OCI-LY1 (cell line): Measurements from ENCODE around the gene SUPT4H1.

Experiments used
- H2AFZ ChIP-seq: fragments of 200-600 bp; sonication (generic), shearing (Covaris generic); 2 replicates; pipeline ENCODE4 v1.6.0; 2014; ENCODE audit warnings: antibody characterized with exemption, mild to moderate bottlenecking, low read length
- H3F3A ChIP-seq: fragments of 200-600 bp; sonication (generic), shearing (Covaris generic); 2 replicates; pipeline ENCODE4 v1.6.0; 2014; ENCODE audit warnings: mild to moderate bottlenecking, antibody characterized with exemption, low read length, moderate library complexity; ENCODE audit not compliant: insufficient read depth
- H3K27ac ChIP-seq: fragments of 200-600 bp; sonication (generic); 2 replicates; pipeline ENCODE4 v1.5.1; 2014; ENCODE audit warnings: low read length, mixed run types, mild to moderate bottlenecking, low read depth; ENCODE audit not compliant: poor library complexity, severe bottlenecking
- H3K27me3 ChIP-seq: fragments of 200-600 bp; sonication (generic); 2 replicates; pipeline ENCODE4 v1.6.0; 2014; ENCODE audit warnings: antibody characterized with exemption, mild to moderate bottlenecking, low read length, moderate library complexity; ENCODE audit not compliant: insufficient read depth
- H3K36me3 ChIP-seq: fragments of 200-600 bp; sonication (generic); 2 replicates; pipeline ENCODE4 v1.6.1; 2014; ENCODE audit warnings: mild to moderate bottlenecking, antibody characterized with exemption, low read length, moderate library complexity, mixed read lengths; ENCODE audit not compliant: insufficient read depth
- H3K4me1 ChIP-seq: fragments of 200-600 bp; sonication (generic); 2 replicates; pipeline ENCODE4 v1.5.1; 2014; ENCODE audit warnings: mild to moderate bottlenecking, low read length, moderate library complexity; ENCODE audit not compliant: insufficient read depth, severe bottlenecking
- H3K4me2 ChIP-seq: fragments of 200-600 bp; sonication (generic), shearing (Covaris generic); 2 replicates; pipeline ENCODE4 v1.6.1; 2014; ENCODE audit warnings: low read length
- H3K4me3 ChIP-seq: fragments of 200-600 bp; sonication (generic); 2 replicates; pipeline ENCODE4 v1.5.1; 2014; ENCODE audit warnings: low read length, low read depth, mild to moderate bottlenecking, mixed read lengths; ENCODE audit not compliant: poor library complexity, severe bottlenecking
- H3K79me2 ChIP-seq: fragments of 200-600 bp; shearing (Covaris generic); 2 replicates; pipeline ENCODE4 v1.6.1; 2016; ENCODE audit warnings: mixed run types, low read length, mixed read lengths; ENCODE audit not compliant: insufficient read depth
- H3K9ac ChIP-seq: fragments of 200-600 bp; sonication (generic), shearing (Covaris generic); 2 replicates; pipeline ENCODE4 v1.6.1; 2014; ENCODE audit warnings: mild to moderate bottlenecking, low read length, mixed read lengths
- H3K9me2 ChIP-seq: fragments of 200-600 bp; sonication (generic), shearing (Covaris generic); 2 replicates; pipeline ENCODE4 v1.6.1; 2014; ENCODE audit warnings: low read depth, mild to moderate bottlenecking, low read length, mixed read lengths
- H3K9me3 ChIP-seq: fragments of 200-600 bp; shearing (Covaris generic); 2 replicates; pipeline ENCODE4 v1.6.1; 2014; ENCODE audit warnings: low read length, mixed read lengths
- H4K20me1 ChIP-seq: fragments of 200-600 bp; sonication (generic), shearing (Covaris generic); 2 replicates; pipeline ENCODE4 v1.6.0; 2016; ENCODE audit warnings: mild to moderate bottlenecking, low read length; ENCODE audit not compliant: insufficient read depth
- EZH2 ChIP-seq: fragments of 200-600 bp; sonication (generic), shearing (Covaris generic); IDR thresholded peaks from 2 replicates; pipeline ENCODE4 v1.8.0; 2017; ENCODE audit warnings: borderline replicate concordance, mixed run types, mild to moderate bottlenecking, antibody characterized with exemption, low read length, moderate library complexity, mixed read lengths
- TF ChIP-seq, protein P1 (sequence below): fragments of 200-600 bp; sonication (generic), shearing (Covaris generic); IDR thresholded peaks from 2 replicates; pipeline ENCODE4 v1.5.1; 2017; ENCODE audit warnings: mild to moderate bottlenecking, antibody characterized with exemption, low read length, moderate library complexity, mixed read lengths

The SUPT4H1 gene

DNA sequence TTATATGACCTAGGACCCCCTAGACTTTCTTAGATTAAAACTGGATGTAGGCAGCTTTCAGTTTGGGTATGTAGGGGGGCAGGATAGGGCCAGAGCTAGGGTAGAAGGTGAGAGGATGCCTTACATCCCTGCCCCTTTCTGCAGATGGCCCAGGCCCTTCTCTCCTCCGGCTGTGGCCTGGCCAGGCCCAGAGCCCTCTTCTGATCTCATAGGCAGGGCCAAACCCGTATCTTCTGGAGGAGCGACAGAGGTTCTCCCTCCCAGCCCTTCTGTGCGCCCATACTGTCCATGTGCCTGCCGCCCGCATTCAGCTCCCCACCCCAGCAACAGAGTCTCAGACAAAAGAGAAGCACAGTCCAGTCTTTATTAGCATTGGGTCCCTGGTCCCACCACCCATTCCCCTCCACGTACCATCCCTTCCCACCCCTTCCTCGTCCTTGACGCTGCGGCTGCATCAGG, 21.4 kb downstream of the SUPT4H1 start:
- Histone ChIP-seq H3K27me3 (no peaks in the 10 kb centered on the region), H4K20me1 (no peaks in the 10 kb centered on the region), H3K36me3 (peaks cover 26% of the 10 kb centered on the region), H2AFZ (no peak overlapping the region), H3K79me2 (peaks cover 8% of the 10 kb centered on the region), H3F3A (peaks cover 37% of the 10 kb centered on the region), H3K9ac (peak overlapping the region; percentile 99), H3K4me3 (peak overlapping the region; percentile 99), H3K4me1 (peaks cover 59% of the 10 kb centered on the region), H3K4me2 (peak overlapping the region; percentile 97), H3K9me3 (no peaks in the 10 kb centered on the region), H3K9me2 (no peaks in the 10 kb centered on the region), H3K27ac (peak overlapping the region; percentile 99)
- no peak for TF ChIP-seq EZH2
- TF ChIP-seq, protein P1, sequence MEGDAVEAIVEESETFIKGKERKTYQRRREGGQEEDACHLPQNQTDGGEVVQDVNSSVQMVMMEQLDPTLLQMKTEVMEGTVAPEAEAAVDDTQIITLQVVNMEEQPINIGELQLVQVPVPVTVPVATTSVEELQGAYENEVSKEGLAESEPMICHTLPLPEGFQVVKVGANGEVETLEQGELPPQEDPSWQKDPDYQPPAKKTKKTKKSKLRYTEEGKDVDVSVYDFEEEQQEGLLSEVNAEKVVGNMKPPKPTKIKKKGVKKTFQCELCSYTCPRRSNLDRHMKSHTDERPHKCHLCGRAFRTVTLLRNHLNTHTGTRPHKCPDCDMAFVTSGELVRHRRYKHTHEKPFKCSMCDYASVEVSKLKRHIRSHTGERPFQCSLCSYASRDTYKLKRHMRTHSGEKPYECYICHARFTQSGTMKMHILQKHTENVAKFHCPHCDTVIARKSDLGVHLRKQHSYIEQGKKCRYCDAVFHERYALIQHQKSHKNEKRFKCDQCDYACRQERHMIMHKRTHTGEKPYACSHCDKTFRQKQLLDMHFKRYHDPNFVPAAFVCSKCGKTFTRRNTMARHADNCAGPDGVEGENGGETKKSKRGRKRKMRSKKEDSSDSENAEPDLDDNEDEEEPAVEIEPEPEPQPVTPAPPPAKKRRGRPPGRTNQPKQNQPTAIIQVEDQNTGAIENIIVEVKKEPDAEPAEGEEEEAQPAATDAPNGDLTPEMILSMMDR: no peak

DNA sequence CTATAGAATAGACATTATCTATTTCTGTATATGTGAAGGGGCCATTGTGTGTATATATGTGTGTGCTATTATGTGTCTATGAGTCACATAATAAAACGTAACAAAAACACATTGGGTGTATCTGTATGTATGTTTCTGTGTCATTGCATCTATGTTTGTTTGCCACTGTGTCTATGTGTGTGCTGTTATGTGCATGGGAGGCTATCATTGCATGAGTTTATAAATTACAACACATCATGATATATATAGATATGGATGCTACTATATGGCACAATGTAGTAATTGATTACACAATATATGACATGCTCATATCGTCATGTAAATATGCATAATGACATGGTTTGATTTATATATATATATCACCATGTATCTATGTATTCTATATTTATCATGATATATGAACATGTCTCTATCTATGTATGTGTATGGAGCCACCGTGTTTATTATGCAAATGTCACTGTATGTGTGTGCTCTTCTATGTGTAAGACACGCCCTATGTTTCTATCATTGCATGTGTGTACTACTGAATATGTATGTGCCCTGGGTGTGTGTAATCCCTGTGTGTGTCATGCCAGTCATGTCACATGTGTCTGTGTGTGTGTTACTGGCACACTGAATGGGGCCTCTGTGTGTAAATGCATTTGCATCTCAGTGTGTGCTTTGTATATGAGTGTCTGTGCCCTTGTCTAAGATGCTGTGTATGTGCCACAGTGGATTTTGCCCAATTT, 22.0 kb downstream of the SUPT4H1 start:
- peaks cover 26% of the 10 kb centered on the region for H3K36me3 ChIP-seq
- peak overlapping the region; percentile 99 for H3K4me3 ChIP-seq
- TF ChIP-seq, protein P1: no peak
- TF ChIP-seq EZH2: no peak
- no peaks in the 10 kb centered on the region for H3K9me2 ChIP-seq
- peaks cover 8% of the 10 kb centered on the region for H3K79me2 ChIP-seq
- H3K4me1 ChIP-seq: peaks cover 59% of the 10 kb centered on the region
- no peaks in the 10 kb centered on the region for H4K20me1 ChIP-seq
- H3K27ac ChIP-seq: peak overlapping the region; percentile 99
- peaks cover 34% of the 10 kb centered on the region for H3F3A ChIP-seq
- no peak overlapping the region for H2AFZ ChIP-seq
- H3K9me3 ChIP-seq: no peaks in the 10 kb centered on the region
- peak overlapping the region; percentile 97 for H3K4me2 ChIP-seq
- peak overlapping the region; percentile 99 for H3K9ac ChIP-seq
- H3K27me3 ChIP-seq: no peaks in the 10 kb centered on the region

DNA sequence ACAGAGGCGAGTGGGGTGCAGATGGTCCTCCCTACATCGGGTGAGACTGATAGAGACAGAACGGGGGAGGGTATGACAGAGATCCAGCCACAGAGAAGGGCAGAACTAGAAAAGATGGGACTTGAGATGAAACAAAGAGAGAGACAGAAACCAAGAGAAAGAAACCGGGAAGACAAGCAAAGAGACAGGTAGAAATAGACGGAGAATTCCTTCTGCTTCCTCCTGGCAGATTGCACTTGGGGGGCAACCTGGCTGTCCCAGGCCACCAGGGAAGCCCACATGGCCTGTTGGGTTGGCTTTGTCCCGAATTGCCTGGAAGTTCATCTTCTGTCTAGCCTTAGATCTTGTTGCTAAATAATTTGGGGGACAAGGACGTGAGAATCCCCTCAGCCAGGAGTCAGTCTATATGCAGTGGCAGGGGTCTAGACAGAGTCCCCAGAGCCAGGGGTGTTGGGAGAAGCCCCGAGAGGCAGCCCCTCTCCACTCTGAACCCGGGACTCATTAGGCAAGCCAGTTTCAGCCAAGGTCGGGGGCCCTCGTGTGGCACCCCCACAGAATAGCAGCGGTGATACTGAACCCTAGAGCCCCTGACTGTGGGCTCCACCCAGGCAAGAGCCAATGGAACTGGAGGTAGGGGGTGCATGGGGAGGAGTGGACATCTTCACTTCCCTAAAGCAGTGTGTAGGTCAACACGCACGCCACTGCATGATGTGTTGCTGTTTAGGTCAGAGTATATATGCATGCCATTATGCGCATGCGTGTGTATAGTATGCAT, 22.8 kb downstream of the SUPT4H1 start:
- no peak overlapping the region for H2AFZ ChIP-seq
- peaks cover 8% of the 10 kb centered on the region for H3K79me2 ChIP-seq
- H3K4me2 ChIP-seq: peak overlapping the region; percentile 97
- no peaks in the 10 kb centered on the region for H3K27me3 ChIP-seq
- H4K20me1 ChIP-seq: no peaks in the 10 kb centered on the region
- no peaks in the 10 kb centered on the region for H3K9me2 ChIP-seq
- H3K9me3 ChIP-seq: no peaks in the 10 kb centered on the region
- H3K36me3 ChIP-seq: peaks cover 26% of the 10 kb centered on the region
- peaks cover 34% of the 10 kb centered on the region for H3F3A ChIP-seq
- peaks cover 56% of the 10 kb centered on the region for H3K4me1 ChIP-seq
- H3K4me3 ChIP-seq: peak overlapping the region; percentile 99
- peak overlapping the region; percentile 99 for H3K27ac ChIP-seq
- peak overlapping the region; percentile 99 for H3K9ac ChIP-seq
- TF ChIP-seq, protein P1: peak; percentile 70
- TF ChIP-seq EZH2: no peak
